ENCODE results near the gene GTF3C2.
"Not testable (repeated sequence)": the region's sequence is repeated elsewhere in the genome, so short reads cannot be mapped to it uniquely, and the experiment has no call there.

GTF3C2 gene

GRCh38 chr2:27353762-27354596 lies 2.6 kb downstream of the GTF3C2 start:
- Histone ChIP-seq H3K36me3 (ENCODE audit: insufficient read depth, low read length) (no peaks in the 10 kb centered on the region; the same call in 1 of the 2 replicates), H3K9ac (ENCODE audit: low read depth, low read length) (no peak overlapping the region), H3K9me3 (ENCODE audit: control insufficient read depth, insufficient read depth, low read length) (no peaks in the 10 kb centered on the region), H3K4me1 (ENCODE audit: insufficient read depth, low read length) (peaks cover 17% of the 10 kb centered on the region; the same call in 1 of the 2 replicates)

GRCh38 chr2:27353386-27353761 lies 3.2 kb downstream of the GTF3C2 start:
- not testable (repeated sequence) for H3K9me3 ChIP-seq (ENCODE audit: control insufficient read depth, insufficient read depth, low read length); H3K9ac ChIP-seq (ENCODE audit: low read depth, low read length); H3K36me3 ChIP-seq (ENCODE audit: insufficient read depth, low read length)
- H3K4me1 ChIP-seq (ENCODE audit: insufficient read depth, low read length): peaks cover 17% of the 10 kb centered on the region; the same call in 1 of the 2 replicates

GRCh38 chr2:27351802-27352598 lies 4.6 kb downstream of the GTF3C2 start:
- Histone ChIP-seq H3K36me3 (ENCODE audit: insufficient read depth, low read length) (no peaks in the 10 kb centered on the region; the same call in 1 of the 2 replicates), H3K9me3 (ENCODE audit: control insufficient read depth, insufficient read depth, low read length) (no peaks in the 10 kb centered on the region), H3K4me1 (ENCODE audit: insufficient read depth, low read length) (peaks cover 17% of the 10 kb centered on the region; the same call in 1 of the 2 replicates), H3K9ac (ENCODE audit: low read depth, low read length) (no peak overlapping the region)

GRCh38 chr2:27350106-27350693 lies 6.4 kb downstream of the GTF3C2 start:
- Histone ChIP-seq H3K4me1 (ENCODE audit: insufficient read depth, low read length) (peaks cover 17% of the 10 kb centered on the region; the same call in 1 of the 2 replicates), H3K9ac (ENCODE audit: low read depth, low read length) (no peak overlapping the region), H3K9me3 (ENCODE audit: control insufficient read depth, insufficient read depth, low read length) (no peaks in the 10 kb centered on the region), H3K36me3 (ENCODE audit: insufficient read depth, low read length) (no peaks in the 10 kb centered on the region; the same call in 1 of the 2 replicates)

- Histone ChIP-seq H3K9me3 (ENCODE audit: control insufficient read depth, insufficient read depth, low read length) (no peaks in the 10 kb centered on the region), H3K36me3 (ENCODE audit: insufficient read depth, low read length) (peaks cover 6% of the 10 kb centered on the region; the same call in 1 of the 2 replicates), H3K9ac (ENCODE audit: low read depth, low read length) (no peak overlapping the region), H3K4me1 (ENCODE audit: insufficient read depth, low read length) (peaks cover 6% of the 10 kb centered on the region; the same call in 1 of the 2 replicates)
These were observed 8.9 kb downstream of the GTF3C2 start for GRCh38 chr2:27347641-27348040.

- peaks cover 57% of the 10 kb centered on the region for H3K36me3 ChIP-seq (ENCODE audit: insufficient read depth, low read length)
- no peaks in the 10 kb centered on the region for H3K4me1 ChIP-seq (ENCODE audit: insufficient read depth, low read length)
- no peaks in the 10 kb centered on the region for H3K9me3 ChIP-seq (ENCODE audit: control insufficient read depth, insufficient read depth, low read length)
- no peak overlapping the region for H3K9ac ChIP-seq (ENCODE audit: low read depth, low read length)
These were observed 20.4 kb downstream of the GTF3C2 start for GRCh38 chr2:27336173-27336572.

GRCh38 chr2:27335311-27335710 lies 21.3 kb downstream of the GTF3C2 start:
- Histone ChIP-seq H3K36me3 (ENCODE audit: insufficient read depth, low read length) (peaks cover 54% of the 10 kb centered on the region), H3K9ac (ENCODE audit: low read depth, low read length) (no peak overlapping the region)

GRCh38 chr2:27324720-27325119 lies 31.8 kb downstream of the GTF3C2 start:
- Histone ChIP-seq H3K9me3 (ENCODE audit: control insufficient read depth, insufficient read depth, low read length) (no peaks in the 10 kb centered on the region), H3K36me3 (ENCODE audit: insufficient read depth, low read length) (peaks cover 18% of the 10 kb centered on the region), H3K4me1 (ENCODE audit: insufficient read depth, low read length) (peaks cover 4% of the 10 kb centered on the region), H3K9ac (ENCODE audit: low read depth, low read length) (no peak overlapping the region)

More at GRCh38 chr2:27335311-27335710, 21.3 kb downstream of the GTF3C2 start:
- H3K9me3 ChIP-seq (ENCODE audit: control insufficient read depth, insufficient read depth, low read length): no peaks in the 10 kb centered on the region
- no peaks in the 10 kb centered on the region for H3K4me1 ChIP-seq (ENCODE audit: insufficient read depth, low read length)

GRCh38 chr2:27323596-27324285 lies 32.8 kb downstream of the GTF3C2 start:
- Histone ChIP-seq H3K36me3 (ENCODE audit: insufficient read depth, low read length) (peaks cover 8% of the 10 kb centered on the region), H3K4me1 (ENCODE audit: insufficient read depth, low read length) (peaks cover 4% of the 10 kb centered on the region), H3K9me3 (ENCODE audit: control insufficient read depth, insufficient read depth, low read length) (no peaks in the 10 kb centered on the region), H3K9ac (ENCODE audit: low read depth, low read length) (peak overlapping the region; percentile 97)

GRCh38 chr2:27322766-27323595 lies 33.6 kb downstream of the GTF3C2 start, which contains the start of gene MPV17:
Gene MPV17, minus strand, starts transcription at chr2:27323097. Its CDS starts 580 bp downstream, at chr2:27322517.
- H3K4me1 ChIP-seq (ENCODE audit: insufficient read depth, low read length): peaks cover 4% of the 10 kb centered on the region
- peaks cover 3% of the 10 kb centered on the region for H3K36me3 ChIP-seq (ENCODE audit: insufficient read depth, low read length)

GRCh38 chr2:27322301-27322765 lies 34.2 kb downstream of the GTF3C2 start:
- H3K36me3 ChIP-seq (ENCODE audit: insufficient read depth, low read length): peaks cover 3% of the 10 kb centered on the region
- H3K9ac ChIP-seq (ENCODE audit: low read depth, low read length): peak overlapping the region; percentile 97
- no peaks in the 10 kb centered on the region for H3K9me3 ChIP-seq (ENCODE audit: control insufficient read depth, insufficient read depth, low read length)
- peaks cover 4% of the 10 kb centered on the region for H3K4me1 ChIP-seq (ENCODE audit: insufficient read depth, low read length)

More at GRCh38 chr2:27322766-27323595, 33.6 kb downstream of the GTF3C2 start, which contains the start of gene MPV17:
- Histone ChIP-seq H3K9ac (ENCODE audit: low read depth, low read length) (peak within 1 kb of the TSS; percentile 97), H3K9me3 (ENCODE audit: control insufficient read depth, insufficient read depth, low read length) (no peaks in the 10 kb centered on the region)

GRCh38 chr2:27320958-27321543 lies 35.5 kb downstream of the GTF3C2 start:
- Histone ChIP-seq H3K9ac (ENCODE audit: low read depth, low read length) (no peak overlapping the region), H3K36me3 (ENCODE audit: insufficient read depth, low read length) (no peaks in the 10 kb centered on the region), H3K4me1 (ENCODE audit: insufficient read depth, low read length) (peaks cover 4% of the 10 kb centered on the region), H3K9me3 (ENCODE audit: control insufficient read depth, insufficient read depth, low read length) (no peaks in the 10 kb centered on the region)

GRCh38 chr2:27319839-27320238 lies 36.7 kb downstream of the GTF3C2 start:
- H3K4me1 ChIP-seq (ENCODE audit: insufficient read depth, low read length); H3K9me3 ChIP-seq (ENCODE audit: control insufficient read depth, insufficient read depth, low read length); H3K9ac ChIP-seq (ENCODE audit: low read depth, low read length); H3K36me3 ChIP-seq (ENCODE audit: insufficient read depth, low read length): not testable (repeated sequence)

Data from ES-I3 (cell line).